Right ventricle myocardium inferior (tissue), 1 donor: Measurements from ENCODE around the gene FOXP4. TPM values are rescaled to one million over a fixed set of nuclear protein-coding genes. Genes with fewer than 3 reads are reported as not detected.
"Not testable (repeated sequence)": the region's sequence is repeated elsewhere in the genome, so short reads cannot be mapped to it uniquely, and the experiment has no call there.

Experiments
- ATAC-seq: fragments of 200-7000 bp; cut with Tn5 transposase; one replicate; pipeline ENCODE4 v1.9.1; 2020; ENCODE audit warnings: mild to moderate bottlenecking, moderate library complexity
- DNase-seq: peaks from one replicate; pipeline ENCODE4 v3.0.0; 2021; ENCODE audit errors: missing footprints
- intact Hi-C: fragments of 100-400 bp; cut with DNase I; formaldehyde crosslinking; loops from one replicate; pipeline ENCODE4 v1.11.0; 2022
- total RNA-seq: library from RNA; stranded (reverse); fragmentation: NEBNext Ultra II Directional; extraction: Animal tissue kit (Norgen Biotek cat#: 25700); gene quantifications from one replicate; pipeline ENCODE4 v1.2.1, GENCODE V29; 2021
- donor health status: DM: no; HTN: yes; CAD: no; lungs with severe emphysema.

FOXP4 gene
- total RNA-seq, 1 donor from 2014 or later = 13.9 TPM

DNA sequence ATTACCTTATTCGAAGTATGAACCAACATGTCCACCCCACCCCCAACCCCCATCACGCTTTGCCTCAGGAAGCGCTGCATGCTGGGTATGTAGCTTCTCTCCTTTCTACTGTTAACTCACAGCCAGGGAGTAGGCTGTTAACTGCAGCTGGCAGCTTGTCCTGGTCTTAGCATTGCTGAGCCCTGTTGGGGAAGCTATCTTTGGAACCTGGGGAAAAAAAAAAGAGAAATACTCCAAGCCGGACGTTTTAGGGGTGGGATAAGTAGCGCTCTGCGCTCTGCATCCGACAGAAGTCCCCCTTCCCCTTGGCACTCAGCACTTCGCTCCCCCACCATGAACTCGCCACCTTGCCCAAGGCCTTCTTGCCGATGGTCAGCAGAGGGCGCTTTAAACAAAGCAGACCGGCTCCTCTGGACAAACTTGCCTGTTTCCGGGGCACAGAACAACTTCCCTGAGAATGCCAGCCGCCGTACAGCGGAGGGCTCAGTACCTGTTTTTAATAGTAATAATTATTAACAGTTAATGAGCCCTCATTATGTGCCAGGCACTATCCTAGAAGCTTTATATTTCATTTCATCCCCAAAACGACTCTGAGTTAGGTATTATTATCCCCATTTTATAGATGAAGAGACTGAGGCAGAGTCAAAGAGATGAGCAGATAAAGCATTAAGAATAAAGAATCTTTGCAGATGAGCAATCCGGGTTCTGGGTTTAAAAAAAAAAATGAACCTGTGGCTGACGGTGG is 56.9 kb downstream of the FOXP4 start:
- ATAC-seq = peak; percentile 77
- intact Hi-C loops = loop anchor here (1.0 to 10.0 kb wide), 3 partner anchors 79 to 442 kb away; partner anchors contain the start of gene FRS3
- peak; percentile 85 for DNase-seq

DNA sequence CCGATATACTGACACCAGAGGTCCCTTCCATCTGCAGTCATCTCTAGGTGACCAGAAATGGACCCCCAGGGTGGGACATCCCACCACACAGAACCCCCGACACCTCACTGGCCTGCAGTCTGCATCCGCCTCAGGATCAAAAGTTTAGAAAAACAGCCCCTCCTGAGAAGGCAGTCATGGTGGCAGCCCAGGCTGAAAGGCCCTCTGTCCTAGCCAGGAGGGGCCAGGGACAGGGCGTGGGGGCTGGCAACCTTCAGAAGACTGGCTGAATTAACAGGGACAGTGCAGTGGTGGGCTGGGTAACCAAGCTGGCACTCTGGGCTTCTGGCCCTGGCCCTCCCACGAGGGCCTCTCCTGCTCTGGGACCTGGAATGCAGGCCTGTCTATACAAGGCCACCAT is 57.8 kb downstream of the FOXP4 start:
- intact Hi-C loops = loop anchor here (5.0 to 10.0 kb wide), 2 partner anchors 173 to 441 kb away; partner anchors contain the start of gene FRS3
- ATAC-seq (no peak), DNase-seq (no peak)

DNA sequence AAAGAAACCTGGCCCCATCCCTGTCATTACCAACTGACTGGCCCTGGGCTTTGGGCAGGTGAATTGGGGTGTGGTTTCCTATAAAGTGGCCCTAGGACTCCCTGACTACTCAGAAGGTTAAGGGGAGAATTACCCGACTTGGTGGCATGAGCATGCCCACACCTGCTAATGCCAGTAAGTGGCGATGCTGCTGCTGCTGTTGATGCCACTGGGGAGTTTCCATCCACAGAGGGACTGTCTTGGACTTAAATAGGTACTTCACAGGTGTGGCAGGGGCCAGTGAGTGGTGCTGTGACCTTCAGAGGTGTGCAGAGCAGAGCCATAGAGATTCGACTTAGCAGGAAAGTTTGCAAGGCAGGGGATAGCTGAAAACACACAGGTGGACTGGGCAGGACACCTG is 59.5 kb downstream of the FOXP4 start:
- DNase-seq (no peak), ATAC-seq (no peak)
- intact Hi-C loops = loop anchor here (10.0 kb wide), 1 partner anchor 439 kb away; no protein-coding TSS in a partner anchor

DNA sequence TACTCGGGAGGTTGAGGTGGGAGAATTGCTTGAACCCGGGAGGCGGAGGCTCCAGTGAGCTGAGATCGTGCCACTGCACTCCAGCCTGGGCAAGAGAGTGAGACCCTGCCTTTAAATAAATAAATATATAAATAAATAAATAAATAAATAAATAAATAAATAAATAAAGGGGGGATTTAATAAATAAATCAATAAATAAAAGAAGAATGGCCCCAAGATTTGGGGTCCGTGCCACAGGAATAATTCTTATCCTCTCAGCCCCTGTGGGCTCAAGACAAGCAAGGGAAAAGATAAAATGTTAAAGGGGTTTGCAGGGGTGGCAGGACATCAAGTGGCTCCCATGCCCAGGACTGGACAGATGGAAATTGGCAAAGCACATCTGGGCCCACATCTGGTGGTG is 60.9 kb downstream of the FOXP4 start:
- intact Hi-C loops = loop anchor here (10.0 kb wide), 1 partner anchor 438 kb away; no protein-coding TSS in a partner anchor
- DNase-seq (no peak), ATAC-seq (no peak)

DNA sequence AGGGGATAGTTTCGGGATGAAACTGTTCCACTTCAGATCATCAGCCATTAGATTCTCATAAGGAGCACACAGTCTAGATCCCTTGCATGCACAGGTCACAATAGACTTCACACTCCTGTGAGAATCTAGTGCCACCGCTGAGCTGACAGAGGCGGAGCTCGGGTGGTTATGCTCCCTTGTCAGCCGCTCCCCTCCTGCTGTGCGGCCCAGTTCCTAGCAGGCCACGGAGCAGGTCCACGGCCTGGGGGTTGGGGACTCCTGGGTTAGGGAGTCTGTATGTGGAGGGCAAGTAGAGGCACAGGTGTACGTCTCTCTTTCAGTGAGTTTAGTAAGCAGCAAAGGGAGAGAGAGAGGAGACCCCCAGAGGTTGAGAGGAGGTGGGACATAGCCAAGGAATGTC is 61.6 kb downstream of the FOXP4 start:
- intact Hi-C loops = loop anchor here (10.0 kb wide), 1 partner anchor 437 kb away; no protein-coding TSS in a partner anchor
- DNase-seq (no peak), ATAC-seq (no peak)

DNA sequence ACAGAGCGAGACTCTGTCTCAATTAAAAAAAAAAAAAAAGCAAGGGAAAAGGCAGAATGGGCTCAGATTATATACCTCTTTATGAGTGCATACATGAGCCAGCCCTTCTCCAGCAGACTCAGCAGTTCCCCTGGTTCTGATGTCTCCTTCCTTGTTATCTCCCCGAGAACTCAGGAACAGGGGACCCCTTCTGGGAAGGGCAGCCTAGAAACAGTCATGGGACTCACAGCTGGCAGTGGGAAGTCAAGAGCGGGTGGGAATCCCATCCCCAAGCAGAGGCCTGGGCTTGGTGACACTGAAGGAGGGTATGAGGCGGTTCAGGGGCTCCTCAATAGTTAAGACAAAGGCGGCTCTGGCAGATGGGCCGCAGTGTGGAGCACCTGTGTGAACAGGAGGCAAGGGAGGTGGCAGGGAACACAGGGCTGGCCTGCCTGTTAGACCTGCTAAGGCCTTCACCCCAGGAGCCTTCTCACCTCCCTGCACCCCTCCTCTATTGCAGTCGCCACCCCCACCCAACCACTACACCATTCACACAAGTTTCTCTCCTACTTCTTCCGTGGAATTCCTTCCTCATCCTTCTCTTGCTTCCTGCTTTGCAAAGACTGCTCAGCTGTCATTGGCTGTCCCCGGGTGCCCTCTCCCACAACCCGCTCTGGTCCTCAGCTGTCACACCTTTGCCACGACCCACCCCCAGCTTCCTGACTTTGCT is 62.4 kb downstream of the FOXP4 start:
- no peak for DNase-seq
- intact Hi-C loops = loop anchor here (10.0 kb wide), 1 partner anchor 436 kb away; no protein-coding TSS in a partner anchor

DNA sequence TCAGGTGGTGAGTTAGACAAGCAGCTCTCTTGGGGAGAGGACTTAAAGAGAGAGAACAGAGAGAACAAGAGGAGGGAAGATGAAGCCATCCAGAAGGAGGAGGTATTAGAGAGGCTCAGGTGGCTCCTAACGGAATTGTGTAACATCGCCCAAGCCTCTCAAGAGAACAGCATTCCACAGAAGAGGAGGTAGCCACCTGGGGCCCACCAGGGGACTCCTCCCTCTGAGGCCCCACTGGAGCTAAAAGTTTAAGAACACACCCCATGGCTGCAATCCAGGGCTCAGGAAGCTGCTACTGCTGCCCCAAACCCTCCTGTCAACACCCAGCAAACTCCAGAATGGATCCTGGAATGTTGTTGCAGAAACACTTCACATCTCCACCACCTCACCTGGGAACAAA is 68.5 kb downstream of the FOXP4 start:
- DNase-seq (no peak), ATAC-seq (no peak)
- intact Hi-C loops = no loop called here

More for the DNA sequence above, 62.4 kb downstream of the FOXP4 start:
- no peak for ATAC-seq

DNA sequence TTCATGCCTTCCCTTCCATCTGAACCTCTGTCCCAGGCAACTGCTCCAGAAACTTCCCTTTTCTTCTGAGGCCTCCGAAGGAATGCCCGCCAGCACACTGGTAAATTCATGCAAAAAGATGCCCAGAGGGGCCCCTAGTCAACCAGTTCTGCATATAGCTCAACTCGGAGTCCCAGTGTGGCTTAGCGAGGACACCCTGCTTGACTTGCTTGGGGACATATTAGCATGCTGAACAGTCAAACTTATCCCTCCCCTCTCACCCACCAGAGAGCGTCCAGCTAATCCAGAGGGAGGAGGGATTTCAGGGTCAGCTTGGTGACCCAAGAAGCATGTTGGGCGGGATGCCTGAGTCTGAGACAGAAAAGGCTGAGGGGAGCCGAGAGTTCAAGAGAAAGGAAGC is 69.1 kb downstream of the FOXP4 start:
- DNase-seq (no peak), ATAC-seq (no peak)
- intact Hi-C loops = no loop called here

GRCh38 chr6:41618598-41618997 is 72.4 kb downstream of the FOXP4 start:
- ATAC-seq = no peak
- intact Hi-C loops = no loop called here
- DNase-seq = no peak

DNA sequence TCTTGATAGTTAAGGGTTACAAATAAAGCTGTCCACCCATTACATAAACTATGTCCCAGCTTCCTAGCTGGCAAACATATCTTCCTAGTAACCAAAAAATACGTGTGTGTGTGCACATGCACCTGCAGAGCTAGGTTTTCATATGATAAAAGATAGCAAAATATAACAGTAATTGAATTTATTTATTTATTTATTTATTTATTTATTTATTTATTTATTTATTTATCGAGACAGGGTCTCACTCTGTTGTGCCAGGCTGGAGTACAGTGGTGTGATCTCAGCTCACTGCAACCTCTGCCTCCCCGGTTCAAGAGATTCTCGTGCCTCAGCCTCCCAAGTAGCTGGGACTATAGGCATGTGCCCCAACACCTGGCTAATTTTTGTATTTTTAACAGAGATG is 73.0 kb downstream of the FOXP4 start:
- DNase-seq, ATAC-seq, intact Hi-C loops: not testable (repeated sequence)

DNA sequence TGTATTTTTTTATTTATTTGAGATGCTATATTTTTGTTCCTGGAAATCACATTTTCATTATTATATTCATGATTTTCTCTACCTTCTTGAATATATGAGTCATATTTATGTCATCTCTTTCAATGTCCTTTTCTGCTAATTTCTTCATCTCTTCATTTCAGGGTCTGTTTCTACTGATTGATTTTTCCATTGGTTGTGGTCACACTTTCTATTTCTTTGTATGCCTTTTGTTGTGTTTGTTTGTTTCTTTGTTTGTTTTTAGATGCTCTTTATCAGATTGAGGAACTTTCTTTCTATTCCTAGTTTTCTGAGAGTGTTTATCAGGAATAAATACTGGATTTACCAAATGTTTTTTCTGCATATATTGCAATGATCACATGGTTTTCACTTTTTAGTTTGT is 75.2 kb downstream of the FOXP4 start:
- intact Hi-C loops = no loop called here
- DNase-seq = no peak
- ATAC-seq = no peak

GRCh38 chr6:41621802-41622201 is 75.6 kb downstream of the FOXP4 start:
- intact Hi-C loops = no loop called here
- no peak for DNase-seq
- no peak for ATAC-seq

- intact Hi-C loops = no loop called here
- ATAC-seq = no peak
- no peak for DNase-seq
Measured at GRCh38 chr6:41622206-41622988, 76.2 kb downstream of the FOXP4 start.

DNA sequence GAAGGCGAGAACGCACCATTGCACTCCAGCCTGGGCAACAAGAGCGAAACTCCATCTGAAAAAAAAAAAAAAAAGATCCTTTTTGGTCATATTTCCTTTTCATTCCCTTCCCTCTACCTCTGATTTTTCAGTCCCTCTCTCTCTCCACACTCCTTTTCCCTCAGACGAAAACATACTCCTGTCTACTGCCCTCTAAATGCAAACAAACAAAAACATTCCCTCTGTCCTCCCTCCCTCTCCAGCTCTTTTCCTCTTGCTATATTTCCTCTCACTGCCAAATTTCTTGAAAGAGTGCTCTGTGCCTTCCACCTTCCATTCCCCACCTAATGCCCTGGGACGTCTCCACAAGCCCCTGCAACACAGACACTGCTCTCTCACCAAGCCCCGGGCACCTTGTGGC is 77.1 kb downstream of the FOXP4 start:
- DNase-seq (no peak), ATAC-seq (no peak)
- intact Hi-C loops = no loop called here

- intact Hi-C loops = no loop called here
- ATAC-seq = no peak
- no peak for DNase-seq
Measured at GRCh38 chr6:41624621-41625380, 78.6 kb downstream of the FOXP4 start.

DNA sequence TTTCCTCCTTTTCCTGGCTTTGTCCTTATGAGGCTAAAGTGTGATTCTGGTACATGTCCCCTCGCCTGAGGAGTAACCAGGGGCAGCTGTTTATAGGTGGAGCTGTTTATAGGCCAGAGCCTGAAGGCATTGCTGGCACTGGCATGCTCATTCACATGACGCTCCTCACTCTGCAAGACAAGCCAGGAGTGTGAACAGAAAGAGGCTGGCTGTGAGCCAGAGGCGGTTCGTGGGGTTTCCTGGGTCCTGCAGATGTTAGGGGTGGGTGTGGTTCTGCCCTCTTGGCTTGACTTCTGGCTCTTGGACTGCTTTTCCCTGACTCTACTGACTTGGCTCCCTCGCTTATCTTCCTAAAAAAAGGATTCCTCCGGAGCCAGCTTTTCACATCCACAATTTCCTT is 79.3 kb downstream of the FOXP4 start:
- peak; percentile 84 for ATAC-seq
- DNase-seq = no peak
- intact Hi-C loops = no loop called here

- no peak for ATAC-seq
- intact Hi-C loops = no loop called here
Measured at GRCh38 chr6:41626022-41626421, 79.8 kb downstream of the FOXP4 start.

DNA sequence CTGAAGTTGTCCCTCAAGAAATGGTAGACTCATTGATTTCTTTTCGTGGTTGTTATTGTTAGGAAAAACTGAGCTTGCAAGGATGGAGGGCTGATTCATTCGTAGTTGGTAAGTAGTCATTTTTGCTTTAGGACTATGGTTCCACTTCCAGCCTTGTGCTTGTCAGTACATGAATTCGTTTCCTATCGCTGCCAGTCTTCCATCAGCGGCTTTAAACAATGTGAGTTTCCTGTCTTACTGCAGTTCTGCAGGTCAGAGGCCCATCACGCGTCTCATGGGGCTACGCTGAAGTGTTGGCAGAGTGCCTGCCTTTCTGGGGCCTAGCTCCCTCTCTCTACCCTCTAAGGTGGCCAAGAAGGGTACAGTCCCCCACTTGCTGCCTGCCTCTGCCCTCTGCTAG is 80.7 kb downstream of the FOXP4 start:
- intact Hi-C loops = no loop called here
- DNase-seq (no peak), ATAC-seq (no peak)

More at GRCh38 chr6:41626022-41626421, 79.8 kb downstream of the FOXP4 start:
- DNase-seq = no peak

- DNase-seq (no peak), ATAC-seq (no peak)
- intact Hi-C loops = no loop called here
Measured at GRCh38 chr6:41629128-41629527, 82.9 kb downstream of the FOXP4 start.
